Skeletal muscle tissue (tissue), 4 donors: ENCODE measurements around the gene SZT2. TPM values are rescaled to one million over a fixed set of nuclear protein-coding genes. Genes with fewer than 3 reads are reported as not detected.

Experiments used
- H3K27ac ChIP-seq: one replicate; pipeline ENCODE4 v1.7.0; 2013; ENCODE audit warnings: mild to moderate bottlenecking, low read depth, low read length, inconsistent platforms
- H3K27me3 ChIP-seq, 3 donors: one replicate each; pipeline ENCODE4 v1.7.0; 2013; ENCODE audit warnings: low read length in 3 of 3; ENCODE audit not compliant: control insufficient read depth in 3 of 3, insufficient read depth in 3 of 3
- H3K36me3 ChIP-seq, 3 donors: one replicate each; pipeline ENCODE4 v1.7.0; 2013; ENCODE audit warnings: low read length in 3 of 3; ENCODE audit not compliant: control insufficient read depth in 3 of 3, insufficient read depth in 3 of 3
- H3K4me1 ChIP-seq, 3 donors: one replicate each; pipeline ENCODE4 v1.7.0; 2013; ENCODE audit warnings: low read length in 3 of 3, mild to moderate bottlenecking in 3 of 3; ENCODE audit not compliant: control insufficient read depth in 3 of 3, insufficient read depth in 3 of 3
- H3K4me3 ChIP-seq, 3 donors: one replicate each; pipeline ENCODE4 v1.7.0; 2013; ENCODE audit warnings: low read length in 3 of 3
- H3K9ac ChIP-seq, 3 donors: one replicate each; pipeline ENCODE4 v1.7.0; 2013; ENCODE audit warnings: low read length in 3 of 3, mild to moderate bottlenecking in 3 of 3, moderate library complexity in 2 of 3, low read depth in 1 of 3
- H3K9me3 ChIP-seq, 3 donors: one replicate each; pipeline ENCODE4 v1.7.0; 2013; ENCODE audit warnings: low read length in 3 of 3; ENCODE audit not compliant: control insufficient read depth in 3 of 3
- total RNA-seq: library from RNA; depleted of rRNA; stranded (reverse); fragments of >200 nt; gene quantifications from one replicate; pipeline ENCODE4 v1.2.3, GENCODE V29; 2014
- donor health status: Osteomylitis.

The SZT2 gene
- total RNA-seq, 1 donor from 2014 or later = 21.4 TPM

GRCh38 chr1:43421396-43421795, 31.7 kb downstream of the SZT2 start:
- Histone ChIP-seq H3K9ac (no peak overlapping the region), H3K36me3 (peaks cover 89 to 100% (median 95%) of the 10 kb centered on the region in 3 donors), H3K27ac (no peak overlapping the region), H3K9me3 (no peaks in the 10 kb centered on the region), H3K27me3 (no peaks in the 10 kb centered on the region), H3K4me3 (no peak overlapping the region), H3K4me1 (no peaks in the 10 kb centered on the region)

- Histone ChIP-seq H3K4me3 (no peak overlapping the region), H3K27ac (no peak overlapping the region), H3K9me3 (no peaks in the 10 kb centered on the region), H3K27me3 (no peaks in the 10 kb centered on the region), H3K4me1 (no peaks in the 10 kb centered on the region), H3K36me3 (peaks cover 91 to 99% (median 95%) of the 10 kb centered on the region in 3 donors), H3K9ac (no peak overlapping the region)
Measured at GRCh38 chr1:43421976-43422750, 32.5 kb downstream of the SZT2 start.

GRCh38 chr1:43422995-43423671, 33.4 kb downstream of the SZT2 start:
- Histone ChIP-seq H3K4me3 (no peak overlapping the region), H3K27me3 (no peaks in the 10 kb centered on the region), H3K9me3 (no peaks in the 10 kb centered on the region), H3K36me3 (peaks cover 94 to 99% (median 97%) of the 10 kb centered on the region in 3 donors), H3K9ac (no peak overlapping the region), H3K4me1 (no peaks in the 10 kb centered on the region), H3K27ac (no peak overlapping the region)

GRCh38 chr1:43423672-43424550, 34.2 kb downstream of the SZT2 start:
- no peak overlapping the region for H3K9ac ChIP-seq
- H3K27ac ChIP-seq = no peak overlapping the region
- H3K27me3 ChIP-seq = no peaks in the 10 kb centered on the region
- H3K9me3 ChIP-seq = no peaks in the 10 kb centered on the region
- H3K36me3 ChIP-seq = peaks cover 95 to 99% (median 98%) of the 10 kb centered on the region in 3 donors
- H3K4me1 ChIP-seq = no peaks in the 10 kb centered on the region
- no peak overlapping the region for H3K4me3 ChIP-seq

- no peaks in the 10 kb centered on the region for H3K4me1 ChIP-seq
- peaks cover 95 to 99% (median 97%) of the 10 kb centered on the region in 3 donors for H3K36me3 ChIP-seq
- no peaks in the 10 kb centered on the region for H3K27me3 ChIP-seq
- no peak overlapping the region for H3K27ac ChIP-seq
- H3K9ac ChIP-seq = no peak overlapping the region
- no peaks in the 10 kb centered on the region for H3K9me3 ChIP-seq
- H3K4me3 ChIP-seq = no peak overlapping the region
Measured at GRCh38 chr1:43425045-43425444, 35.3 kb downstream of the SZT2 start.

- no peak overlapping the region for H3K9ac ChIP-seq
- H3K4me1 ChIP-seq = no peaks in the 10 kb centered on the region
- no peaks in the 10 kb centered on the region for H3K27me3 ChIP-seq
- H3K9me3 ChIP-seq = no peaks in the 10 kb centered on the region
- H3K27ac ChIP-seq = no peak overlapping the region
- no peak overlapping the region for H3K4me3 ChIP-seq
- H3K36me3 ChIP-seq = peaks cover 95 to 99% (median 97%) of the 10 kb centered on the region in 3 donors
Measured at GRCh38 chr1:43426221-43426620, 36.5 kb downstream of the SZT2 start.

- Histone ChIP-seq H3K9ac (no peak overlapping the region), H3K9me3 (no peaks in the 10 kb centered on the region), H3K4me1 (no peaks in the 10 kb centered on the region), H3K4me3 (no peak overlapping the region), H3K36me3 (peaks cover 96 to 100% (median 99%) of the 10 kb centered on the region in 3 donors), H3K27ac (no peak overlapping the region), H3K27me3 (no peaks in the 10 kb centered on the region)
Measured at GRCh38 chr1:43427524-43427923, 37.8 kb downstream of the SZT2 start.

- Histone ChIP-seq H3K4me3 (no peak overlapping the region), H3K36me3 (peaks cover 96 to 100% (median 99%) of the 10 kb centered on the region in 3 donors), H3K4me1 (no peaks in the 10 kb centered on the region), H3K9me3 (no peaks in the 10 kb centered on the region), H3K9ac (no peak overlapping the region), H3K27ac (no peak overlapping the region), H3K27me3 (no peaks in the 10 kb centered on the region)
Measured at GRCh38 chr1:43427941-43428340, 38.2 kb downstream of the SZT2 start.

GRCh38 chr1:43430831-43431230, 41.1 kb downstream of the SZT2 start:
- no peak overlapping the region for H3K9ac ChIP-seq
- no peaks in the 10 kb centered on the region for H3K27me3 ChIP-seq
- peaks cover 92 to 98% (median 93%) of the 10 kb centered on the region in 3 donors for H3K36me3 ChIP-seq
- no peaks in the 10 kb centered on the region for H3K9me3 ChIP-seq
- no peak overlapping the region for H3K4me3 ChIP-seq
- H3K4me1 ChIP-seq = peaks cover 0 to 4% (median 3%) of the 10 kb centered on the region in 3 donors
- no peak overlapping the region for H3K27ac ChIP-seq
